T-helper 2 cell (primary cell): ENCODE results near the gene ACTR3.

Experiments
- DNase-seq, 5 experiments: peaks; one replicate each; pipeline versions ENCODE4 v3.0.0 to v3.0.0-alpha.2; 2012 to 2022

Gene ACTR3

GRCh38 chr2:113966832-113967231, 76.9 kb downstream of the ACTR3 start:
- no peak for DNase-seq

DNA sequence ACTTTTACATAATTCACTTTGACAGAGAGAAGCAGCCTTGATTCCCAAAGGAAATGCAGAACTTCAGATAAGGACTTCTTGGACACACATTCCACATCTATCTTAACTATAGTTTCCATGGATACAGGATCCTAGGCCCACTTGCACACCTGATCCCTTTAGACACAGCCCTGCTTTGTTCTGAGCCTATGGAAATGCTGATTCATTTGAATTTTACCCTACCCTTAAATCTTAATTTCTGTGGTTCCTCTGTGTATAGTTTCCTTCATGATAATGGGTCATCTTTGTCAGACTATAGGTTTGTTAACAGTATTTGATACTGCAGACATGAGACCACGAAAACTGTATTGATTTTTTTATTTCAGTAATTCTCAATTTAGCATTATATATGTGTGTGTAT, 77.4 kb downstream of the ACTR3 start:
- no peak for DNase-seq

DNA sequence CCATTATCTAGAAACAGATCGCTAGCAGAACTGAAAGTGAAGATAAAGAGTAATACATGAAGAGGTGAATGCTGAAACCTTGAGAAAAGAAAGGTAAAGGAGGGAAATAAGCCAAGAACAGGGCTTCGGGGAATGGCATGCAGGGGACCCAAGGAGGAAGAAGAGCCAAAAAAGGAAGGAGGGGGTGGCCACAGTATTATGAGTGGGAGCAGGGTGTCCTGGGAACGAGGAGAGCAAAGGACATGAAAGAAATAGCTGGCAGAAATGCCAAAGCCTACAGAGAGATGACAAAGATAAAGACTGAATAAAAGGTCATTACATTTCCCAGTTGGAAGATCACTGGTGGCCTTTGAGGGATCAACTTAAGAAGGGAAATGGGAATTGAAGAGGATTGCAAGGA, 82.9 kb downstream of the ACTR3 start:
- no peak for DNase-seq

- DNase-seq, result no peak
Measured at GRCh38 chr2:113973810-113974209, 83.9 kb downstream of the ACTR3 start.

DNA sequence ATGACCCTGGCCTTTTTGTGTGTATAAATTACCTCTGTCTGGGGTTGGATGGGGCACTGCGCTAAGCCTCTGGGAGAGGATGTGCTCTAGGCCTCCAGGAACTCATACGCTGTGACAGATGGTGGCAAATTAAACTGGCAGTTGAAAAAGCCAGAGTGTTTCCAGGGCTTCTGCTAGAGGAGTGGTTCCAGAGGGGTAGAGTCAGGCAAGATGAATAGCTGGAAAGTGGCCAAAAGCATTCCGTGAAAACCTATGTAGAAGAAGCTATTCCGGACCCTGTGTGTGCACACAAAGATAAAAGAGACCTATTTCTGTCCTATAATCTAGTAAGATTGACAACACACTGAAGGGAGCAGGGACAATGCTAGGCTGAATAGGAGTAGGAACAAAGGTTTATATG, 84.8 kb downstream of the ACTR3 start:
- DNase-seq, result no peak

GRCh38 chr2:113976277-113976928, 86.5 kb downstream of the ACTR3 start:
- no peak for DNase-seq

DNA sequence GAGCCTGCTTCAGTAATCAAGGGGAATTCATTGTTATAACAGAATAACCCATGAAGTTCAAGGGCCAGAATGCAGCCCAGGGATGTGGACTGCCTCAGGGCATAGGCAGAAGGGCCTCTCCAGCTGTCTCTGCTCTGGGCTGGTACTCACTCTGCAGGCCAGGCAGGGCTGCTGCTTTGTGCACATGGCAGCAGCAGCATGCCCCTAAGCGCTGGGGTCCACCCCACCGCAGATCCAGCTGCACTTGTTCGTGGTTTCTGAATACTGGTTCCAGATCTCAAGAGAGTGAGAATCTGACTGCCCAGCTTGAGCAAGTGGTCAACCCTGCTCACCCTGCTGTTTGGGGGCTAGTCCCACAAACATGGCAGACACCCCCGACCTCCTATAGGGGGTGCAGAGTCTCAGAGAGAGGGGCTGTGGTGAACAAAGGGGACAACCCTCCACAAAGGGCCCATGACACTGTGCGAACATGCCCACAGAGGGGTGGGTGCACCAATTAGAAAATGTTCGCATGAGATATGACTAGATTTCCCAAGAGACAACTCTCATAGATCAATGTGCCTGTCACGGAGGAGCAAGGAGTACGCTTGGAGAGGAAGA, 87.3 kb downstream of the ACTR3 start:
- DNase-seq, result no peak

DNA sequence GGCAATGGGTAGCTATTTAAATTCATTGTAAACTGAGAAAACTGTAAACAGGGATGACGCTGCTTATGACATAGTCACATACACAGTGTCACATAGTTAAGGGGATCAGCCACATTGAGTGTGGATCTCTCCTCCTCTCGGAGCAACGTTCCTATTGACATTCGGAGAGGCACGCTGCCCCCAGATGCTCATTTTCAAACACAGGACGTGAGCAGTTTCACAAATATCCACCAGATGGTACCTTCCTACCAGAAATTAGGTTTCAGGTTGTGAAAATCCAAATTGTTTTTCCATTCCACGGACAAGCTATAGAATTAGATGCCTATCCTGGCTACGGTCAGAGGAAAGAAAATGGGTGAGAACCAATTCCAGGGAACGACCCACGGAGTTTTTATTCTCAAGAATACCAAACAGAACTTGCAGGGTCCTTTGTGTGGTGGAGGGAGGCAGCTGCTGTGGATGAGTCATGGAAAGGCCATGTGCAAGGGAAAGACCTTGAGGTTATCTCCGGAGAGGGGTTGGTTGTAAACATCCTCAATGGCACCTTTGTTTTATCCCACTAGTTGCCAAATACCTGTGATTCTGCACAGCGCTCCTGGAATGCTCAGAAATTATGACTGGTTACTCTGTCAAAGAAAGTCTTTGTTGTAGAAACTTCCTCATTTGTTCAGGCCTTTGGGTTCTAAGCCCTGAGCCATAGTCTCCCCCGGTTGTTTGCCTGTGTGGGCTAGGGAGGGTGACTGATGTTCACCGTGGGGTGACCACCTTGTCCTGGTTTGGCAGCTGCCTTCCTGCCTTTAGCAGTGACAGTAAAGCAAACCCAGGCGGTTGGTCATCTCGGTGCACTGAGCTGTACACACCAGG, 88.0 kb downstream of the ACTR3 start:
- no peak for DNase-seq

GRCh38 chr2:113978524-113979190, 88.8 kb downstream of the ACTR3 start:
- DNase-seq, result no peak

- peak; percentile 2 to 45 (median 27) for DNase-seq
Measured at GRCh38 chr2:113979191-113980128, 89.6 kb downstream of the ACTR3 start.

DNA sequence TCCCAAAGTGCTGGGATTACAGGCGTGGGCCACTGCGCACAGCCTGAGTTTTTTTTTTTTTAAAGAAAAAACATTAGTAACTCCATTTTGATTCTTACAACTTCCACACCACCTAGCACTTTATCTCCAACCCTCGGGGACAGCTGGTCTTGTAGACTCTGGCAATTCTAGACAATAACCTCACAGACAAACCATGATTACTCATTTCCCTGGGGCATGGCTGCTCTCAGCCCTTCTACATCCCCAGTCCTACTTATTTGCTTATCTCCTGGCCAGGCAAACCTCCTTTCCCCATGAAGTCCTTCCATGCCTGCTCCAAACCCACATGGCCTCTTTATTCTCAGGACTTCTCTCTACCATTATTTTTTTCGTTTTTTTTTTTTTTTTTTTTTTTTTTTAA, 91.1 kb downstream of the ACTR3 start:
- DNase-seq, result no peak

- DNase-seq, result no peak
Measured at GRCh38 chr2:113981404-113982134, 91.7 kb downstream of the ACTR3 start.

GRCh38 chr2:113985554-113986397, 95.9 kb downstream of the ACTR3 start:
- DNase-seq, result no peak

DNA sequence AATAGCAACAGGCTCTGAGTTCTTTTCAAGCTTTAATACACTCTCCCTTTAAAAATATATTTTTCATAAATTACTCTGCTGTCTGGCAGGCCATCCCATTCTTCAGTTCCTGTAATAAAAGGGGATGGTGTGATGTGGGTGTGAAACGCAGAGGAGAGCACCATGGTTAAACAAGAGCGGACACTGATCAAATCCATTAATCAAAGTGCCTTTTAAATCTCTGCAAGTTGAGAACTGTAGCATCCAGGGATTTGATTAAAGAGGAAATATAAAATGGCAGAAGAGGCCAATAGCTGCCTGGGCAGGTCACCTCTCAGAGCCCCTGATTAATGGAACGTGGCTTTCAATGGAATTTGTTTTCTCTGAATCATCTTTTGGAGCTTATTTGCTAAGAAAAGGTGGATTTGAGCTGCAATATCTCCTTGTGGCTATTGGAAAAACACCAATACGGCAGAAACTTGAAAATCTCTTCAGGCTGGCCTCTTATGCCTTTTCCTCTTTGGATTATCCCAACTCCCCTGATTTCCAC, 96.9 kb downstream of the ACTR3 start:
- DNase-seq, result no peak

GRCh38 chr2:113992090-113992489, 102.2 kb downstream of the ACTR3 start:
- no peak for DNase-seq

- DNase-seq, result no peak
Measured at GRCh38 chr2:113996671-113997594, 107.0 kb downstream of the ACTR3 start.

GRCh38 chr2:114001152-114001551, 111.3 kb downstream of the ACTR3 start:
- no peak for DNase-seq

- DNase-seq, result no peak
Measured at GRCh38 chr2:114001937-114002336, 112.0 kb downstream of the ACTR3 start.
